ENCODE data around the gene CRYZL1. TPM values are rescaled to one million over a fixed set of nuclear protein-coding genes. Genes with fewer than 3 reads are reported as not detected.

CRYZL1 gene
- total and polyA plus RNA-seq, 2 of the 8 experiments (the other 6 are each of a cell fraction or from before 2014, with no cell fraction given): 15.6 to 15.8 TPM

DNA sequence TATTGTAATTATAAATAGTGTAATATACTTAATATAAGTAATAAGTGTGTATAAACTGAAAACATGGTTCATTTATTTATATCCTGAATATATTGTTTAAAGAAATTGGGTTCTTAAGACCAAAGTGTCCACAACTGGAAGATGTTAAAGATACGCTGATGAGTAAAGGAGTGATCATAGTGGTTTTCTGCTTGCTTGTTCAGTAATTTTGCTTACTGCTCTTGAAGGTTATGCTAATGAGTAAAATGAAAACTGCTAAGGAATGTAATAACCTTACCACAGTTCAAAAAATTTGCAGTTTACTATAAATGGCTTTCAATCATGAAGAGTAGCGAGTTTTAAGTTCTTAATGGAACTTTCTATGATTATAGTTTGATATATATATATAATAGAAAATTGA, 75.0 kb downstream of the CRYZL1 start:
- Histone ChIP-seq H3K4me3 (ENCODE audit: extremely low read depth in 1 of 4, insufficient read depth in 2 of 4, low read depth in 3 of 4, low read length in 4 of 4) (no peak overlapping the region), H3K79me2 (ENCODE audit: control insufficient read depth in 1 of 2, insufficient read depth in 2 of 2, low read length in 2 of 2) (peaks cover 0 to 10% of the 10 kb centered on the region in 2 experiments; a peak in 2 of 4 replicates), H2BK120ac (replicated peaks; ENCODE audit: low read depth, low read length) (no peak overlapping the region), H3K23me2 (ENCODE audit: low read depth, low read length) (no peaks in the 10 kb centered on the region), H3K4me2 (ENCODE audit: insufficient read depth in 1 of 2, low read depth in 2 of 2, low read length in 2 of 2) (no peak overlapping the region), H4K20me1 (replicated peaks in 1 of 2; ENCODE audit: control insufficient read depth in 1 of 2, insufficient read depth in 2 of 2, low read length in 2 of 2) (peaks cover 2% of the 10 kb centered on the region in 2 experiments), H3K27me3 (replicated peaks in 1 of 4; ENCODE audit: control insufficient read depth in 3 of 4, extremely low read depth in 1 of 4, insufficient read depth in 3 of 4, low read length in 3 of 4) (no peaks in the 10 kb centered on the region), H2BK12ac (ENCODE audit: low read depth, low read length) (no peak overlapping the region), H2AFZ (ENCODE audit: low read length) (no peak overlapping the region), H3K4ac (replicated peaks; ENCODE audit: insufficient read length, low read depth, low read length) (no peak overlapping the region), H4K5ac (ENCODE audit: insufficient read length, low read depth, low read length) (no peak overlapping the region), H3K18ac (ENCODE audit: extremely low read depth, low read length) (no peak overlapping the region), H3K4me1 (replicated peaks in 1 of 4; ENCODE audit: control insufficient read depth in 3 of 4, insufficient read depth in 4 of 4, low read length in 3 of 4) (no peaks in the 10 kb centered on the region), H3K36me3 (ENCODE audit: control insufficient read depth in 2 of 4, insufficient read depth in 4 of 4, low read length in 3 of 4) (peaks cover 11 to 70% (median 26%) of the 10 kb centered on the region in 4 experiments), H3K9me3 (ENCODE audit: insufficient read depth in 2 of 2, low read depth in 1 of 2, low read length in 1 of 2) (no peaks in the 10 kb centered on the region), H3K56ac (replicated peaks; ENCODE audit: insufficient read length, low read depth, low read length) (no peak overlapping the region), H2AK5ac (ENCODE audit: low read depth, low read length) (no peak overlapping the region), H3K27ac (ENCODE audit: low read depth, low read length) (no peak overlapping the region), H4K91ac (replicated peaks; ENCODE audit: insufficient read length, low read length) (no peak overlapping the region), H4K8ac (ENCODE audit: extremely low read depth, insufficient read depth, low read length) (no peak overlapping the region), H2BK20ac (ENCODE audit: low read length) (no peak overlapping the region), H2BK5ac (ENCODE audit: low read depth, low read length) (no peak overlapping the region), H3K14ac (ENCODE audit: insufficient read length) (no peak overlapping the region), H3K9ac (replicated peaks in 1 of 4; ENCODE audit: extremely low read depth in 1 of 4, low read depth in 3 of 4, low read length in 3 of 4) (no peak overlapping the region), H3K79me1 (ENCODE audit: low read depth, low read length) (no peaks in the 10 kb centered on the region), H2BK15ac (ENCODE audit: low read length) (no peak overlapping the region), H3K23ac (ENCODE audit: insufficient read length) (no peak overlapping the region)
- ChIA-PET CTCF (ENCODE audit: partially characterized antibody) (interaction anchor here (0.8 kb wide), 1 partner anchor 40 kb away, joined by 4 read pairs; no protein-coding TSS in a partner anchor), POLR2A (ENCODE audit: partially characterized antibody) (interaction anchor here (0.9 to 1.5 kb wide), 4 partner anchors 13 to 23 kb away, joined by 3 to 7 read pairs (median 4); partner anchors contain the start of gene SON)
- FAIRE-seq: no peak
- TF ChIP-seq ATF2 (IDR thresholded peaks at IDR 0.05; ENCODE audit: low read length) (no peak), CTCF (IDR thresholded peaks at IDR 0.05; ENCODE audit: control extremely low read depth in 1 of 3, insufficient read depth in 1 of 3, low read depth in 1 of 3, low read length in 3 of 3) (no peak), KDM5A (IDR thresholded peaks at IDR 0.05; ENCODE audit: low read length) (no peak), POLR2A (IDR thresholded peaks at IDR 0.05; ENCODE audit: control extremely low read depth in 1 of 2, low read depth in 2 of 2, low read length in 2 of 2) (no peak), POLR2AphosphoS5 (IDR thresholded peaks at IDR 0.05; ENCODE audit: low read depth, low read length) (no peak), CBX8 (IDR thresholded peaks at IDR 0.05; ENCODE audit: borderline replicate concordance, low read depth, low read length) (no peak), GTF2F1 (IDR thresholded peaks at IDR 0.05; ENCODE audit: borderline replicate concordance, low read depth, low read length) (no peak), HDAC6 (IDR thresholded peaks at IDR 0.05; ENCODE audit: low read depth, low read length) (no peak), SIRT6 (IDR thresholded peaks at IDR 0.05; ENCODE audit: low read length) (no peak), ZNF274 (IDR thresholded peaks at IDR 0.05; ENCODE audit: borderline replicate concordance, extremely low read depth, low read length) (no peak)
- 95% methylated on average over 2 of the region's 2 CpGs; no CpG with 5 or more reads in 1 of the 2 experiments for WGBS, 2 experiments (ENCODE audit: extremely low coverage in 1 of 2, insufficient coverage in 1 of 2, insufficient read length in 1 of 2, insufficient replicate concordance in 2 of 2, low coverage in 1 of 2, low lambda C conversion rate in 2 of 2, missing lambda C conversion rate in 1 of 2)
- no peak for DNase-seq (ENCODE audit: low read depth in 1 of 2, low spot score in 2 of 2)

Measured in H1 (cell line).